T-helper 1 cell treated with Interleukin-12 subunit alpha and Interleukin-12 subunit beta and Interleukin-4 antibody, amounts not matched to agents 30 ng/mL and 1 ng/mL, for 36 hours (primary cell): Measurements from ENCODE around the gene GRAPL. TPM values are rescaled to one million over a fixed set of nuclear protein-coding genes. Genes with fewer than 3 reads are reported as not detected.
"Not testable (repeated sequence)": the region's sequence is repeated elsewhere in the genome, so short reads cannot be mapped to it uniquely, and the experiment has no call there.

Experiments used
- intact Hi-C: fragments of 100-400 bp; cut with micrococcal nuclease; formaldehyde crosslinking; loops from one replicate; pipeline ENCODE4 v1.15.1; 2024
- total RNA-seq: library from RNA; stranded (reverse); gene quantifications from 2 replicates; pipeline ENCODE4 v1.2.3, GENCODE V29; 2022

Gene GRAPL
- total RNA-seq, 1 donor from 2014 or later, result 23.2 TPM

- intact Hi-C loops, result not testable (repeated sequence)
Measured at GRCh38 chr17:19188870-19189708, 61.7 kb downstream of the GRAPL start.

GRCh38 chr17:19189781-19190405, 62.5 kb downstream of the GRAPL start:
- intact Hi-C loops, result not testable (repeated sequence)

- intact Hi-C loops, result not testable (repeated sequence)
Measured at GRCh38 chr17:19196382-19197204, 69.2 kb downstream of the GRAPL start.

DNA sequence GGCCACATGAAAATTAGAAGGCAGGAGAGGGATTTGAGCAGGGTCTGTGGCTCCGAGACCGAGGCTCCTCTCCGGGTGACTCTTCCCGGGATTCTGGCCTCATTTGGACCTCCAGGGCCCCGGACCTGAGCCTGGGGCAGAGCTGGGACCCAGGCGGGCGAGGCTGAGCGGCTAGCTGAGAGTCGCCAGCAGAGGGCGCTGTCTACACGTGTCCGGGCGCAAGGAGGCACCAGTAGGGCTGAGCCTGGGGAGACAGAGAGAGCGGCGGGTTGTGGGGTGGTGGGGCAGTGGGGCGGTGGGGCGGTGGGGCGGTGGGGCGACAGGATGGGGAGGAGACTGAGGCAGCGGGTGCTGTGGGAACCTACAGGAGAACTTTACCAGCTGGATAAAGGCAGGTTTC, 75.1 kb downstream of the GRAPL start:
- intact Hi-C loops, result not testable (repeated sequence)

DNA sequence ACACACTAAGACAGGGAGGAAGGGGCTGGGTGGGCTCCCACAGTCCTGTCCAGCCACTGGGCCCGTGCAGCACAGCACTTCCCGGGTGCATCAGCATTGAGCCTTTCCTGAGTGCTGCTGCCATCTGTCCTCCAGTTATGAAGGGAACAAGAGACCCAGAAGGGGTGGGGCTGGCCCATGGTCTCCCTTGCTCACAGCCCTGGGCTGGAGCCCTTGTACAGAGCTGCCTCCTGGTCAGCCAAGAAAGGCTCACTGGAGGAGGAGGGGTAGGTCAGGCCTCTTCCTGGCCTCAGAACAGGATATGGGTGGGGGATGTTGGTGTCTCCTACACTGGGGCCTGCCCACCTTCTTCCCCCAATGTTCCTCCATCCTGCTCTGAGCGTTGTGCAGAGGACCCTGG, 76.0 kb downstream of the GRAPL start:
- intact Hi-C loops, result not testable (repeated sequence)

Other genes starting within 250 kb of the GRAPL start
- gene SLC5A10, start 175.4 kb upstream of the GRAPL start, total RNA-seq, result not detected in 2 replicates
- 6.7 and 7.0 TPM in 2 replicates for gene FAM83G, start 122.8 kb upstream of the GRAPL start, total RNA-seq
- gene GRAP, start 80.6 kb upstream of the GRAPL start, total RNA-seq, result 28.5 and 30.4 TPM in 2 replicates
- 7.2 and 8.6 TPM in 2 replicates for gene EPN2, start 109.8 kb downstream of the GRAPL start, total RNA-seq
- 2.5 and 3.0 TPM in 2 replicates for gene B9D1, start 235.1 kb downstream of the GRAPL start, total RNA-seq